ENCODE measurements around the gene PRDM2.
"Not testable (repeated sequence)": the region's sequence is repeated elsewhere in the genome, so short reads cannot be mapped to it uniquely, and the experiment has no call there.

Gene PRDM2

DNA sequence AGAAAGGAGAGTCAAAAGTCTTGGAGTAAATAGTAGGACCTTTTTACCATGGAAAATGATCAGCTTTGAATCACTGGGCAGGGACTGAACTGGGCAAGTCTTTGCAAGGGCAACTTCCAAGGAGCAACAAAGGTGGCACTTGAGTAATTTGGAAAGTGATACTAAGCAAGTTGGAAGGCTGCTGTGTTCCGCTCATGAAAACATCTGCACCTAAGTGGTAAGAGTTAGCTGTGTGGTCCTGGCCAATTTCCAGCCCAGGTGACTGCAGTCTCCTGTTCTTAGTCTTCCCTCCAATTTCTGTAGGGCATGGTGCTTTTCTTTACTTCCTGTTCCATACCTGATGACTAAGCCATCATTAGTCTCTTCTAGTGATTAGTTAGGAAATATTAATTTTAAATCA lies 35.5 kb upstream of the PRDM2 start:
- H3K4me3 ChIP-seq (ENCODE audit: low read length): no peak overlapping the region

GRCh38 chr1:13666317-13666716 lies 33.7 kb upstream of the PRDM2 start:
- no peak overlapping the region for H3K4me3 ChIP-seq (ENCODE audit: low read length)
- no peak for DNase-seq (ENCODE audit: low read depth)
- no peak for TF ChIP-seq CTCF (conservative IDR thresholded peaks at IDR 0.05; ENCODE audit: low read depth, low read length)

More for the DNA sequence above, 35.5 kb upstream of the PRDM2 start:
- DNase-seq (ENCODE audit: low read depth): no peak
- no peak for TF ChIP-seq CTCF (conservative IDR thresholded peaks at IDR 0.05; ENCODE audit: low read depth, low read length)

- H3K4me3 ChIP-seq (ENCODE audit: low read length): no peak overlapping the region
- DNase-seq (ENCODE audit: low read depth): no peak
- no peak for TF ChIP-seq CTCF (conservative IDR thresholded peaks at IDR 0.05; ENCODE audit: low read depth, low read length)
Measured at GRCh38 chr1:13667691-13668090, 32.3 kb upstream of the PRDM2 start.

GRCh38 chr1:13674377-13674776 lies 25.6 kb upstream of the PRDM2 start:
- DNase-seq (ENCODE audit: low read depth): no peak
- no peak overlapping the region for H3K4me3 ChIP-seq (ENCODE audit: low read length)
- TF ChIP-seq CTCF (conservative IDR thresholded peaks at IDR 0.05; ENCODE audit: low read depth, low read length): no peak

- no peak for TF ChIP-seq CTCF (conservative IDR thresholded peaks at IDR 0.05; ENCODE audit: low read depth, low read length)
- DNase-seq (ENCODE audit: low read depth): no peak
- no peak overlapping the region for H3K4me3 ChIP-seq (ENCODE audit: low read length)
Measured at GRCh38 chr1:13675151-13675651, 24.8 kb upstream of the PRDM2 start.

DNA sequence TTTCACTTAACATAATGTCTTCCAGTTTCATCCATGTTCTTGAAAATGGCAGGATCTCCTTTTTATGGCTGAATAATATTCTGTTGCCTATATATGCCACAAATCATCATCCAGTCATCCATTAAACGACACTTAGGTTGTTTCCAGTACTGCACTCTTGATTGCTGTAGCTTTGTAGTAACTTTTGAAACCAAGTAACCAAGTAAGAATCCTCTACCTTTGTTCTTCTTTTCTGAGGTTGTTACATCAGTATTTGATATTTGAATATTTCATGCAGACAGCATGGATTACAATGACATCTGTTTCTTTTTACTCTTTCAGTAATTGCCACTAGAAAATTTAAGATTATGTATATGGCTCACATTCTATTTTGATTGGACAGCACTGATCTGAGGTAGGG lies 22.1 kb upstream of the PRDM2 start:
- no peak overlapping the region for H3K4me3 ChIP-seq (ENCODE audit: low read length)
- DNase-seq (ENCODE audit: low read depth): no peak
- no peak for TF ChIP-seq CTCF (conservative IDR thresholded peaks at IDR 0.05; ENCODE audit: low read depth, low read length)

DNA sequence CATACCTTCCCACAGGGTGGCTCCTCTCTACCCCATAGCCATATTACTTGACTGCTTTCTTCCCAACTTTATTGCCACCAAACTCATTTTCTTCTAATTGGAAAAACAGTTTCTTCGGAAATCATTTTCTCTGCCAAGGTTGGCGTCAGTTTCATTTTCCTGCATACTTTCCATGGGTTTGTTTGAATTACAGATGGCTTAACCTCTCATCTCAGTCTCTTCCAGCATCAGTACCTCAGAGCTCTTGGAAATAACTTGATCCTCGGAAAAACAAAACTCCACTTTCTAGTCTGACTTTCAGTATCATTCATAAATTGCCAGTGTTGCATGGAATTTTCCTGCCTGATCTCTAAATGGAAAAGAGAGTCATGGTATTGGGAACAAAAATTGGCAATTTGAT lies 20.3 kb upstream of the PRDM2 start:
- TF ChIP-seq CTCF (conservative IDR thresholded peaks at IDR 0.05; ENCODE audit: low read depth, low read length): no peak
- no peak overlapping the region for H3K4me3 ChIP-seq (ENCODE audit: low read length)
- no peak for DNase-seq (ENCODE audit: low read depth)

GRCh38 chr1:13680609-13681008 lies 19.4 kb upstream of the PRDM2 start:
- DNase-seq (ENCODE audit: low read depth): not testable (repeated sequence)

More at GRCh38 chr1:13680609-13681008, 19.4 kb upstream of the PRDM2 start:
- not testable (repeated sequence) for H3K4me3 ChIP-seq (ENCODE audit: low read length)

All from retinal pigment epithelial cell (primary cell).